ENCODE data around the gene TCOF1.
"Not testable (repeated sequence)": the region's sequence is repeated elsewhere in the genome, so short reads cannot be mapped to it uniquely, and the experiment has no call there.

GRCh38 chr5:150413902-150414790 is 56.6 kb downstream of the TCOF1 start:
- TF ChIP-seq, protein P1, sequence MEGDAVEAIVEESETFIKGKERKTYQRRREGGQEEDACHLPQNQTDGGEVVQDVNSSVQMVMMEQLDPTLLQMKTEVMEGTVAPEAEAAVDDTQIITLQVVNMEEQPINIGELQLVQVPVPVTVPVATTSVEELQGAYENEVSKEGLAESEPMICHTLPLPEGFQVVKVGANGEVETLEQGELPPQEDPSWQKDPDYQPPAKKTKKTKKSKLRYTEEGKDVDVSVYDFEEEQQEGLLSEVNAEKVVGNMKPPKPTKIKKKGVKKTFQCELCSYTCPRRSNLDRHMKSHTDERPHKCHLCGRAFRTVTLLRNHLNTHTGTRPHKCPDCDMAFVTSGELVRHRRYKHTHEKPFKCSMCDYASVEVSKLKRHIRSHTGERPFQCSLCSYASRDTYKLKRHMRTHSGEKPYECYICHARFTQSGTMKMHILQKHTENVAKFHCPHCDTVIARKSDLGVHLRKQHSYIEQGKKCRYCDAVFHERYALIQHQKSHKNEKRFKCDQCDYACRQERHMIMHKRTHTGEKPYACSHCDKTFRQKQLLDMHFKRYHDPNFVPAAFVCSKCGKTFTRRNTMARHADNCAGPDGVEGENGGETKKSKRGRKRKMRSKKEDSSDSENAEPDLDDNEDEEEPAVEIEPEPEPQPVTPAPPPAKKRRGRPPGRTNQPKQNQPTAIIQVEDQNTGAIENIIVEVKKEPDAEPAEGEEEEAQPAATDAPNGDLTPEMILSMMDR (IDR thresholded peaks at IDR 0.05), result not testable (repeated sequence)
- not testable (repeated sequence) for TF ChIP-seq POLR2A (IDR thresholded peaks at IDR 0.05)

Data from prostate gland (tissue), 2 donors.